H1 (cell line): Measurements from ENCODE around the gene ATR. TPM values are rescaled to one million over a fixed set of nuclear protein-coding genes. Genes with fewer than 3 reads are reported as not detected.

Source experiments
- CTCF ChIA-PET: fragments of 300-600 bp; sonication (Branson Sonifier 250); formaldehyde crosslinking; loops from one replicate; lab custom pipeline; 2021; ENCODE audit not compliant: partially characterized antibody; lab: Charles Lee
- POLR2A ChIA-PET: fragments of 300-600 bp; sonication (Branson Sonifier 250); formaldehyde crosslinking; loops from one replicate; lab custom pipeline; 2021; ENCODE audit warnings: inconsistent platforms; ENCODE audit not compliant: partially characterized antibody; lab: Charles Lee
- DNase-seq, 2 experiments: peaks; one replicate each; pipeline versions ENCODE4 v3.0.0 to v3.0.0-alpha.2; 2010 to 2022; ENCODE audit warnings: low spot score in 2 of 2, low read depth in 1 of 2, mixed read lengths in 1 of 2
- FAIRE-seq: peaks from 2 replicates; lab custom pipeline; 2011; peaks lifted over from hg19 to GRCh38; lab: Jason Lieb, UNC
- H2AFZ ChIP-seq: 2 replicates; pipeline ENCODE4 v1.8.1; 2012; ENCODE audit warnings: low read length, inconsistent platforms
- H2AK5ac ChIP-seq: 2 replicates; pipeline ENCODE4 v1.6.1; 2013; ENCODE audit warnings: low read depth, low read length
- H2BK120ac ChIP-seq: replicated peaks from 2 replicates; pipeline ENCODE3; 2013; ENCODE audit warnings: low read depth, low read length, inconsistent platforms
- H2BK12ac ChIP-seq: 2 replicates; pipeline ENCODE4 v1.6.1; 2013; ENCODE audit warnings: low read depth, low read length
- H2BK15ac ChIP-seq: 2 replicates; pipeline ENCODE4 v1.6.1; 2013; ENCODE audit warnings: low read length
- H2BK20ac ChIP-seq: 2 replicates; pipeline ENCODE4 v1.6.1; 2013; ENCODE audit warnings: low read length
- H2BK5ac ChIP-seq: 2 replicates; pipeline ENCODE4 v1.6.1; 2013; ENCODE audit warnings: low read depth, low read length
- H3K14ac ChIP-seq: 2 replicates; pipeline ENCODE4 v1.6.1; 2013; ENCODE audit warnings: inconsistent platforms; ENCODE audit not compliant: insufficient read length
- H3K18ac ChIP-seq: 2 replicates; pipeline ENCODE4 v1.6.1; 2013; ENCODE audit warnings: low read length; ENCODE audit errors: extremely low read depth
- H3K23ac ChIP-seq: 2 replicates; pipeline ENCODE4 v1.6.1; 2013; ENCODE audit warnings: inconsistent platforms; ENCODE audit not compliant: insufficient read length
- H3K23me2 ChIP-seq: 2 replicates; pipeline ENCODE4 v1.6.1; 2013; ENCODE audit warnings: low read depth, low read length
- H3K27ac ChIP-seq: 2 replicates; pipeline ENCODE4 v1.6.1; 2011; ENCODE audit warnings: low read depth, low read length, inconsistent platforms
- H3K27me3 ChIP-seq, 4 experiments: replicated peaks in 1 of 4; 1 replicate in 1 of 4; 2 replicates in 3 of 4; pipeline versions ENCODE4 v1.6.1 to v1.8.1; 2011 to 2013; ENCODE audit warnings: low read length in 3 of 4, mild to moderate bottlenecking in 3 of 4, inconsistent platforms in 2 of 4, mixed read lengths in 2 of 4, moderate library complexity in 1 of 4; ENCODE audit not compliant: control insufficient read depth in 3 of 4, insufficient read depth in 3 of 4; ENCODE audit errors: extremely low read depth in 1 of 4
- H3K36me3 ChIP-seq, 4 experiments: 2 replicates each; pipeline versions ENCODE4 v1.6.1 to v1.8.1; 2011 to 2013; ENCODE audit warnings: mild to moderate bottlenecking in 4 of 4, low read length in 3 of 4, moderate library complexity in 2 of 4, control low read depth in 1 of 4, inconsistent platforms in 1 of 4; ENCODE audit not compliant: insufficient read depth in 4 of 4, control insufficient read depth in 2 of 4
- H3K4ac ChIP-seq: replicated peaks from 2 replicates; pipeline ENCODE3; 2013; ENCODE audit warnings: low read length, low read depth, mixed read lengths, inconsistent platforms; ENCODE audit not compliant: insufficient read length
- H3K4me1 ChIP-seq, 4 experiments: replicated peaks in 1 of 4; 1 replicate in 1 of 4; 2 replicates in 3 of 4; pipeline versions ENCODE4 v1.6.1 to v1.8.1; 2011 to 2013; ENCODE audit warnings: low read length in 3 of 4, inconsistent platforms in 2 of 4, mixed read lengths in 1 of 4; ENCODE audit not compliant: insufficient read depth in 4 of 4, control insufficient read depth in 3 of 4
- H3K4me2 ChIP-seq, 2 experiments: 2 replicates each; pipeline versions ENCODE4 v1.6.1 to v1.8.1; 2011 to 2013; ENCODE audit warnings: low read depth in 2 of 2, low read length in 2 of 2, control low read depth in 1 of 2, inconsistent platforms in 1 of 2, mild to moderate bottlenecking in 1 of 2; ENCODE audit not compliant: insufficient read depth in 1 of 2
- H3K4me3 ChIP-seq, 4 experiments: fragments of 200-600, 300-600 bp in 1 of 4; sonication (generic), shearing (Covaris generic), sonication (Bioruptor Twin) in 1 of 4; 2 replicates each; pipeline versions ENCODE4 v1.5.1 to v1.8.1; 2011 to 2016; ENCODE audit warnings: low read length in 4 of 4, low read depth in 3 of 4, control low read depth in 2 of 4, inconsistent platforms in 2 of 4, mild to moderate bottlenecking in 2 of 4, mixed read lengths in 1 of 4, moderate library complexity in 1 of 4; ENCODE audit not compliant: insufficient read depth in 2 of 4; ENCODE audit errors: extremely low read depth in 1 of 4
- H3K56ac ChIP-seq: replicated peaks from 2 replicates; pipeline ENCODE3; 2013; ENCODE audit warnings: low read depth, mild to moderate bottlenecking, mixed read lengths, low read length, inconsistent platforms; ENCODE audit not compliant: insufficient read length
- H3K79me1 ChIP-seq: 2 replicates; pipeline ENCODE4 v1.6.1; 2013; ENCODE audit warnings: low read depth, low read length, control low read depth
- H3K79me2 ChIP-seq, 2 experiments: 2 replicates each; pipeline versions ENCODE4 v1.6.1 to v1.8.1; 2012 to 2013; ENCODE audit warnings: low read length in 2 of 2, mild to moderate bottlenecking in 2 of 2, inconsistent platforms in 1 of 2; ENCODE audit not compliant: insufficient read depth in 2 of 2, control insufficient read depth in 1 of 2
- H3K9ac ChIP-seq, 4 experiments: replicated peaks in 1 of 4; 1 replicate in 1 of 4; 2 replicates in 3 of 4; pipeline versions ENCODE4 v1.6.1 to v1.8.1; 2011 to 2013; ENCODE audit warnings: low read depth in 3 of 4, low read length in 3 of 4, control low read depth in 2 of 4, mild to moderate bottlenecking in 2 of 4, moderate library complexity in 2 of 4, inconsistent platforms in 1 of 4; ENCODE audit errors: extremely low read depth in 1 of 4
- H3K9me3 ChIP-seq, 2 experiments: 2 replicates each; pipeline versions ENCODE4 v1.6.1 to v1.8.1; 2012 to 2013; ENCODE audit warnings: mild to moderate bottlenecking in 2 of 2, moderate library complexity in 2 of 2, control low read depth in 1 of 2, inconsistent platforms in 1 of 2, low read depth in 1 of 2, low read length in 1 of 2, mixed read lengths in 1 of 2; ENCODE audit not compliant: insufficient read depth in 2 of 2
- H4K20me1 ChIP-seq, 2 experiments: replicated peaks in 1 of 2; 2 replicates each; pipeline versions ENCODE3 to v1.8.1; 2011 to 2013; ENCODE audit warnings: inconsistent platforms in 2 of 2, low read length in 2 of 2, mild to moderate bottlenecking in 1 of 2; ENCODE audit not compliant: insufficient read depth in 2 of 2, control insufficient read depth in 1 of 2
- H4K5ac ChIP-seq: 2 replicates; pipeline ENCODE4 v1.6.1; 2013; ENCODE audit warnings: low read length, low read depth, mixed read lengths, inconsistent platforms; ENCODE audit not compliant: insufficient read length
- H4K8ac ChIP-seq: 2 replicates; pipeline ENCODE4 v1.8.0; 2013; ENCODE audit warnings: mild to moderate bottlenecking, moderate library complexity, low read length, inconsistent platforms; ENCODE audit not compliant: insufficient read depth; ENCODE audit errors: extremely low read depth
- H4K91ac ChIP-seq: replicated peaks from 2 replicates; pipeline ENCODE3; 2013; ENCODE audit warnings: low read length, mixed read lengths, inconsistent platforms; ENCODE audit not compliant: insufficient read length
- CEBPB ChIP-seq: IDR thresholded peaks from 2 replicates; pipeline ENCODE4 v1.6.1; 2012; ENCODE audit warnings: low read depth, low read length
- EZH2 ChIP-seq: fragments of 200-600 bp; sonication (generic); IDR thresholded peaks from 2 replicates; pipeline ENCODE4 v1.7.1; 2012; ENCODE audit warnings: low read depth, mild to moderate bottlenecking, moderate library complexity, low read length, inconsistent platforms; ENCODE audit not compliant: severe bottlenecking
- KDM4A ChIP-seq: IDR thresholded peaks from one replicate; pipeline ENCODE4 v1.7.1; 2012; ENCODE audit warnings: low read depth, mild to moderate bottlenecking, moderate library complexity, low read length, inconsistent platforms; ENCODE audit not compliant: severe bottlenecking
- KDM5A ChIP-seq: fragments of 200-600 bp; IDR thresholded peaks from 2 replicates; pipeline ENCODE4 v1.7.1; 2012; ENCODE audit warnings: mild to moderate bottlenecking, low read length, inconsistent platforms, mixed read lengths
- MAFK ChIP-seq: IDR thresholded peaks from 2 replicates; pipeline ENCODE4 v1.6.1; 2012; ENCODE audit warnings: low read depth, mild to moderate bottlenecking, improper control_type of control experiment, low read length
- MAX ChIP-seq: IDR thresholded peaks from 2 replicates; pipeline ENCODE4 v1.6.1; 2012; ENCODE audit warnings: inconsistent platforms
- POU5F1 ChIP-seq: IDR thresholded peaks from 2 replicates; pipeline ENCODE4 v1.6.1; 2011; ENCODE audit warnings: low read depth, mild to moderate bottlenecking, low read length, moderate library complexity
- SIRT6 ChIP-seq: IDR thresholded peaks from one replicate; pipeline ENCODE4 v1.7.1; 2012; ENCODE audit warnings: low read length, inconsistent platforms
- SP4 ChIP-seq: IDR thresholded peaks from 2 replicates; pipeline ENCODE4 v1.6.1; 2012; ENCODE audit warnings: low read length, inconsistent platforms
- TAF1 ChIP-seq: IDR thresholded peaks from 2 replicates; pipeline ENCODE4 v1.6.1; 2011; ENCODE audit warnings: mild to moderate bottlenecking, low read depth, low read length
- WGBS, 2 experiments: shearing (Covaris generic) in 1 of 2; methylation state at CpG; one replicate each; pipeline versions ENCODE4 v1.1.6 to v1.1.7; 2013 to 2015; ENCODE audit warnings: low lambda C conversion rate in 2 of 2, mixed read lengths in 2 of 2, inconsistent platforms in 1 of 2, low coverage in 1 of 2, missing lambda C conversion rate in 1 of 2; ENCODE audit not compliant: insufficient replicate concordance in 2 of 2, insufficient coverage in 1 of 2, insufficient read length in 1 of 2; ENCODE audit errors: extremely low coverage in 1 of 2, missing lambda C conversion rate in 1 of 2; 5-methylcytosine and 5-hydroxymethylcytosine counted together
- polyA plus RNA-seq, 7 experiments: library from polyadenylated mRNA; depleted of rRNA in 3 of 7; stranded (reverse) in 5 of 7; unstranded in 2 of 7; fragments of >200 nt in 5 of 7; fragments of 200-250 nt in 2 of 7; gene quantifications; 1 replicate in 5 of 7; 2 replicates in 1 of 7; 4 replicates in 1 of 7; pipeline versions ENCODE4 v1.2.1 to v1.2.3, GENCODE V29; 2011 to 2013; ENCODE audit warnings: missing spikeins in 2 of 7, mixed read lengths in 2 of 7
- total RNA-seq: library from RNA; stranded (reverse); fragmentation: NEBNext Ultra II Directional; extraction: Animal tissue kit (Norgen Biotek cat#: 25700); gene quantifications from 2 replicates; pipeline ENCODE4 v1.2.1, GENCODE V29; 2021

ATR gene
- total and polyA plus RNA-seq, 2 of the 8 experiments (the other 6 are each of a cell fraction or from before 2014, with no cell fraction given) = 8.4 to 23.2 TPM

DNA sequence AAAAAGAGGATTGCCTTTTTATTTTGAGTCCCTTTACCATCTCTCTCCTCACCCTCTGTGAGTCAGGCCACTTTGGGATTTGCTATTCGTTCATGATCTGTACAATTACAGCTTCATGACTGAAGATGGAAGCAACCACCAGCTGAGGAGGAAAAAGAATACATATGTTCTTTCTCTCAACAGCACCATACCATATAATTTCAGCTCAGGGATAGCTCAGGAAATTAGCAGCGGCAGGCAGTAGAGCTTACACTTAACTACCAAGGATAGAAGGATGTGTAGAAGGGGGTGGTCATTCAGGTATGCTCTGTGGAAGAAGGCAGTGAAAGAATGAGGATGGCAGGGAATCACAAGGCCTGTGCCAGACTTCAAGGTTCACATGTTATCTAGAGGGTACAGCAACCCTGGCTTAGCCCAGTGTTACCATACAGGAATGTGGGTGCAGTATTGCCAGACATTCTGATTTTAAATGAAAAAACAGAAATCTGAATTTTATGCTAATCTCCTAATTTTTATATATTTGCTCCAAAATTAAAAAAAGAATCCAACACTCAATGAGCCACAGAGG is 35.6 kb upstream of the ATR start:
- peaks cover 2% of the 10 kb centered on the region; the same call in 1 of the 2 replicates for H3K79me1 ChIP-seq
- H3K14ac ChIP-seq = no peak overlapping the region
- H2AFZ ChIP-seq = no peak overlapping the region
- no peaks in the 10 kb centered on the region for H3K36me3 ChIP-seq
- POLR2A ChIA-PET = interaction anchor here (0.7 to 1.5 kb wide), 2 partner anchors 12 to 24 kb away, joined by 3 to 4 read pairs; no protein-coding TSS in a partner anchor
- H3K4me3 ChIP-seq = no peak overlapping the region
- CTCF ChIA-PET = interaction anchor here (0.7 to 1.2 kb wide), 3 partner anchors 11 to 51 kb away, joined by 3 to 4 read pairs (median 3); no protein-coding TSS in a partner anchor
- H2BK20ac ChIP-seq = no peak overlapping the region
- WGBS, 2 experiments = 93% methylated on average over 2 of the region's 2 CpGs; no CpG with 5 or more reads in 1 of the 2 experiments
- no peaks in the 10 kb centered on the region for H3K9me3 ChIP-seq
- no peak overlapping the region for H4K91ac ChIP-seq
- no peak overlapping the region for H3K56ac ChIP-seq
- H3K18ac ChIP-seq = no peak overlapping the region
- H3K4me2 ChIP-seq = no peak overlapping the region
- H4K20me1 ChIP-seq = no peaks in the 10 kb centered on the region
- H3K27ac ChIP-seq = no peak overlapping the region
- FAIRE-seq (no peak), DNase-seq (no peak)
- no peak overlapping the region for H3K23ac ChIP-seq
- H2AK5ac ChIP-seq = no peak overlapping the region
- no peak overlapping the region for H4K8ac ChIP-seq
- no peaks in the 10 kb centered on the region for H3K23me2 ChIP-seq
- no peak overlapping the region for H2BK5ac ChIP-seq
- no peak overlapping the region for H4K5ac ChIP-seq
- H3K4me1 ChIP-seq = peaks cover 0 to 2% (median 0%) of the 10 kb centered on the region in 4 experiments; a peak in 1 of 7 replicates
- H3K79me2 ChIP-seq = peaks cover 0 to 5% of the 10 kb centered on the region in 2 experiments; a peak in 1 of 4 replicates
- H2BK15ac ChIP-seq = no peak overlapping the region
- H2BK120ac ChIP-seq = no peak overlapping the region
- H3K27me3 ChIP-seq = no peaks in the 10 kb centered on the region
- no peak overlapping the region for H2BK12ac ChIP-seq
- no peak for TF ChIP-seq SP4
- no peak for TF ChIP-seq MAX
- TF ChIP-seq KDM5A = no peak
- TF ChIP-seq EZH2 = no peak
- no peak for TF ChIP-seq MAFK
- no peak for TF ChIP-seq SIRT6
- TF ChIP-seq KDM4A = no peak
- TF ChIP-seq CEBPB = no peak
- TF ChIP-seq TAF1 = no peak
- no peak for TF ChIP-seq POU5F1
- no peak overlapping the region for H3K4ac ChIP-seq
- no peak overlapping the region for H3K9ac ChIP-seq
